ENCODE results near the gene PSMB8. TPM values are rescaled to one million over a fixed set of nuclear protein-coding genes. Genes with fewer than 3 reads are reported as not detected.

PSMB8 gene
- total RNA-seq, 3 donors from 2014 or later (not counting 1 experiment from before 2014, with no cell fraction given) = 160 to 170 (median 161) TPM

DNA sequence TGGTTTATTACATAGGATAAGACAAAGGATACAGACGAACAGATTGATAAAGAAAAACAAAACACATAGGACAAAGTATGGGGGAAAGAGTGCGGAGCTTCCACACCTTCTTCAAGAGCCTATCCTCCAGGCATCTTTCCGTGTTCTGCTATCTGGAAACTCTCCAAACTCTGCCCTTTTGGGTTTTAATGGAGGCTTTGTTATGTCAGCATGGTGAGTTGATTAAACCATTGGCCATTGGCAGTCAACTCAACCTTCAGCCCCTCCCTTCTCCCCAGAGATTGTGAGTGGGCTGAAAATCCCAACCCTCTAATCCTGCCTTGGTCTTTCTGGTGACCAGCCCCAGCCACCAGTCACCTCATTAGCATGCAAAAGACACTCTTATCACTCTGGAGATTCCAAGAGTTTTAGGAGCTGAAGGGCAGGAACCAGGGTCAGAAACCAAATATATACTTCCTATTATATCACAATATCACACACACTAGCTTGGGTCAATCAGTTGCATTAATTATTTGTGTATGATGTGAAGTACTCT is 50.9 kb downstream of the PSMB8 start:
- Mint-ChIP-seq H3K36me3 (no peaks in the 10 kb centered on the region), H3K9me3 (no peaks in the 10 kb centered on the region), H3K27me3 (ENCODE audit: low read depth in 2 of 2) (peaks cover 33 to 64% of the 10 kb centered on the region in 2 donors), H3K4me3 (no peak overlapping the region), H3K4me1 (peaks cover 0 to 11% of the 10 kb centered on the region in 2 donors), H3K27ac (no peak overlapping the region)
- intact Hi-C loops (cut with micrococcal nuclease) = no loop called here
- Histone ChIP-seq H3K36me3 (ENCODE audit: control insufficient read depth, insufficient read depth, low read length) (no peaks in the 10 kb centered on the region), H3K4me1 (ENCODE audit: control insufficient read depth, insufficient read depth, low read length) (peaks cover 12% of the 10 kb centered on the region), H3K27me3 (ENCODE audit: control insufficient read depth, insufficient read depth, low read length) (peaks cover 9% of the 10 kb centered on the region), H3K4me3 (ENCODE audit: low read length) (no peak overlapping the region), H3K27ac (ENCODE audit: low read length) (no peak overlapping the region), H3K9me3 (ENCODE audit: control insufficient read depth, insufficient read depth, low read length) (no peaks in the 10 kb centered on the region)
- TF ChIP-seq, protein P1, sequence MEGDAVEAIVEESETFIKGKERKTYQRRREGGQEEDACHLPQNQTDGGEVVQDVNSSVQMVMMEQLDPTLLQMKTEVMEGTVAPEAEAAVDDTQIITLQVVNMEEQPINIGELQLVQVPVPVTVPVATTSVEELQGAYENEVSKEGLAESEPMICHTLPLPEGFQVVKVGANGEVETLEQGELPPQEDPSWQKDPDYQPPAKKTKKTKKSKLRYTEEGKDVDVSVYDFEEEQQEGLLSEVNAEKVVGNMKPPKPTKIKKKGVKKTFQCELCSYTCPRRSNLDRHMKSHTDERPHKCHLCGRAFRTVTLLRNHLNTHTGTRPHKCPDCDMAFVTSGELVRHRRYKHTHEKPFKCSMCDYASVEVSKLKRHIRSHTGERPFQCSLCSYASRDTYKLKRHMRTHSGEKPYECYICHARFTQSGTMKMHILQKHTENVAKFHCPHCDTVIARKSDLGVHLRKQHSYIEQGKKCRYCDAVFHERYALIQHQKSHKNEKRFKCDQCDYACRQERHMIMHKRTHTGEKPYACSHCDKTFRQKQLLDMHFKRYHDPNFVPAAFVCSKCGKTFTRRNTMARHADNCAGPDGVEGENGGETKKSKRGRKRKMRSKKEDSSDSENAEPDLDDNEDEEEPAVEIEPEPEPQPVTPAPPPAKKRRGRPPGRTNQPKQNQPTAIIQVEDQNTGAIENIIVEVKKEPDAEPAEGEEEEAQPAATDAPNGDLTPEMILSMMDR (IDR thresholded peaks at IDR 0.05) = no peak
- DNase-seq = no peak
- no peak for ATAC-seq
- no CpG with 5 or more reads among the region's 3 CpGs for WGBS (ENCODE audit: insufficient coverage)

Other genes with a start within 250 kb of the PSMB8 start
- gene HLA-DQA1, start 206.6 kb downstream of the PSMB8 start, total RNA-seq = 10 to 100 TPM in 2 of 3 donors, 1 to 10 TPM in 1; 7.0 to 46.7 (median 39.9) TPM
- gene HLA-DQB1, start 177.4 kb downstream of the PSMB8 start, total RNA-seq = 10 to 100 TPM; 24.8 to 97.3 (median 25.5) TPM
- gene HLA-DQA2, start 102.7 kb downstream of the PSMB8 start, total RNA-seq = 10 to 100 TPM in 1 of 3 donors, 1 to 10 TPM in 1, not detected in 1; 1.4 to 15.2 TPM
- gene HLA-DQB2, start 80.5 kb downstream of the PSMB8 start, total RNA-seq = 1 to 10 TPM in 1 of 3 donors, not detected in 2; 8.2 TPM
- gene HLA-DOB, start 27.0 kb downstream of the PSMB8 start, total RNA-seq = 10 to 100 TPM in 2 of 3 donors, 1 to 10 TPM in 1; 4.2 to 13.7 (median 10.4) TPM
- gene TAP2, start 5.3 kb downstream of the PSMB8 start, total RNA-seq = 100 to 1,000 TPM; 162 to 221 (median 209) TPM
- gene TAP1, start 9.7 kb upstream of the PSMB8 start, total RNA-seq = 100 to 1,000 TPM; 134 to 193 (median 179) TPM
- 100 to 1,000 TPM; 112 to 190 (median 182) TPM for gene PSMB9, start 10.1 kb upstream of the PSMB8 start, total RNA-seq
- gene HLA-DMB, start 97.0 kb upstream of the PSMB8 start, total RNA-seq = 10 to 100 TPM; 19.5 to 28.1 (median 23.0) TPM
- gene HLA-DMA, start 109.0 kb upstream of the PSMB8 start, total RNA-seq = 10 to 100 TPM; 39.2 to 57.5 (median 48.1) TPM
- gene BRD2, start 124.5 kb upstream of the PSMB8 start, total RNA-seq = 100 to 1,000 TPM; 653 to 886 (median 714) TPM
- 1 to 10 TPM; 1.2 to 4.3 (median 3.6) TPM for gene HLA-DOA, start 165.5 kb upstream of the PSMB8 start, total RNA-seq
- gene HLA-DPA1, start 229.6 kb upstream of the PSMB8 start, total RNA-seq = 100 to 1,000 TPM in 1 of 3 donors, 10 to 100 TPM in 2; 43.1 to 135 (median 73.5) TPM
- gene HLA-DPB1, start 231.9 kb upstream of the PSMB8 start, total RNA-seq = 100 to 1,000 TPM in 1 of 3 donors, 10 to 100 TPM in 2; 55.2 to 131 (median 77.1) TPM